HG02885 (cell line): ENCODE measurements around the gene IRF8.
A peak's percentile ranks its signal among the peaks of the same experiment; 100 is the strongest.

Experiments used
- ATAC-seq: cut with Tn5 transposase; IDR thresholded peaks from one replicate; pipeline ENCODE4 v1.9.1; 2021; ENCODE audit warnings: mild to moderate bottlenecking; ENCODE audit not compliant: unreplicated experiment, poor library complexity

The IRF8 gene

GRCh38 chr16:85950136-85950918 is 51.4 kb downstream of the IRF8 start:
- ATAC-seq, result no peak

GRCh38 chr16:85952197-85952596 is 53.2 kb downstream of the IRF8 start:
- no peak for ATAC-seq

- ATAC-seq, result no peak
Measured at GRCh38 chr16:85952811-85953210, 53.8 kb downstream of the IRF8 start.

- ATAC-seq, result no peak
Measured at GRCh38 chr16:85954927-85955519, 56.1 kb downstream of the IRF8 start.

GRCh38 chr16:85955566-85955965 is 56.6 kb downstream of the IRF8 start:
- ATAC-seq, result no peak

GRCh38 chr16:85956426-85956825 is 57.5 kb downstream of the IRF8 start:
- ATAC-seq, result no peak

- ATAC-seq, result no peak
Measured at GRCh38 chr16:85958731-85959130, 59.8 kb downstream of the IRF8 start.

- ATAC-seq, result no peak
Measured at GRCh38 chr16:85959686-85960085, 60.7 kb downstream of the IRF8 start.

- ATAC-seq, result no peak
Measured at GRCh38 chr16:85960486-85961046, 61.6 kb downstream of the IRF8 start.

- no peak for ATAC-seq
Measured at GRCh38 chr16:85961988-85962915, 63.3 kb downstream of the IRF8 start.

- no peak for ATAC-seq
Measured at GRCh38 chr16:85963753-85964285, 64.9 kb downstream of the IRF8 start.

- ATAC-seq, result no peak
Measured at GRCh38 chr16:85965125-85965524, 66.2 kb downstream of the IRF8 start.

GRCh38 chr16:85967111-85967510 is 68.1 kb downstream of the IRF8 start:
- ATAC-seq, result no peak

- ATAC-seq, result no peak
Measured at GRCh38 chr16:85968041-85968920, 69.3 kb downstream of the IRF8 start.

- ATAC-seq, result no peak
Measured at GRCh38 chr16:85969159-85969558, 70.2 kb downstream of the IRF8 start.

GRCh38 chr16:85969591-85969990 is 70.6 kb downstream of the IRF8 start:
- ATAC-seq, result peak; percentile 40

GRCh38 chr16:85970016-85970733 is 71.2 kb downstream of the IRF8 start:
- ATAC-seq, result no peak

GRCh38 chr16:85970738-85971137 is 71.8 kb downstream of the IRF8 start:
- ATAC-seq, result no peak
